Nephron progenitor cell (in vitro differentiated cells): ENCODE data around the gene SORBS1.

Experiments used
- DNase-seq: peaks from one replicate; pipeline ENCODE4 v3.0.0; 2021
- H3K27ac Mint-ChIP-seq: 2 replicates; pipeline ENCODE4 v1.8.0; 2021; ENCODE audit warnings: mild to moderate bottlenecking, moderate library complexity, mixed read lengths
- H3K27me3 Mint-ChIP-seq: 2 replicates; pipeline ENCODE4 v1.8.0; 2021; ENCODE audit warnings: mild to moderate bottlenecking, low read depth, mixed read lengths; ENCODE audit not compliant: poor library complexity
- H3K36me3 Mint-ChIP-seq: 2 replicates; pipeline ENCODE4 v1.8.0; 2021; ENCODE audit warnings: low read depth, mixed read lengths
- H3K4me1 Mint-ChIP-seq: 2 replicates; pipeline ENCODE4 v1.8.0; 2021; ENCODE audit warnings: mixed read lengths
- H3K4me3 Mint-ChIP-seq: 2 replicates; pipeline ENCODE4 v1.8.0; 2021; ENCODE audit warnings: mild to moderate bottlenecking, moderate library complexity, mixed read lengths
- H3K9me3 Mint-ChIP-seq: 2 replicates; pipeline ENCODE4 v1.8.0; 2021; ENCODE audit warnings: mild to moderate bottlenecking, moderate library complexity, mixed read lengths
- TF ChIP-seq, protein P1 (sequence below): fragments of 200-600 bp; sonication (generic); IDR thresholded peaks from 2 replicates; pipeline ENCODE4 v1.5.0; 2021; ENCODE audit warnings: antibody characterized with exemption

The SORBS1 gene

DNA sequence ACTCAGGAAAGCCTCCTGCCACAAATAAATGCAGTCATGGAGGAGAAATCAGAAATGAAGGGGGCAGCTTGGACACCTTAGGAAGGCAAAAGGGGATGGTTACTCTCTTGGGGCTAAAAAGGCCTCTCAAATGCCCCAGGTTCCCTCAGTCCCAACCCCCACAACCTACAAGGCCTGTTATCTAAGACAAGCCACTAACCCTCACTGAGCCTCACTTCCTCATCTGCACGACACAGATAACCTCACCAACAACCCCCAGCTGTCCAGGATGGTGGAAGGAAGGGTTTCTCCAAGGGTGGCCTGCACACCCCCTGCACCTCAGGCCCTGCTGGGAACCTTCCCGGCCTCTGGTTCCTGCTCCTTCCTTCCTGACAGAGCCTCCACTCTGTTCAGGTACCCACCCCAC, 29.2 kb downstream of the SORBS1 start:
- TF ChIP-seq, protein P1, sequence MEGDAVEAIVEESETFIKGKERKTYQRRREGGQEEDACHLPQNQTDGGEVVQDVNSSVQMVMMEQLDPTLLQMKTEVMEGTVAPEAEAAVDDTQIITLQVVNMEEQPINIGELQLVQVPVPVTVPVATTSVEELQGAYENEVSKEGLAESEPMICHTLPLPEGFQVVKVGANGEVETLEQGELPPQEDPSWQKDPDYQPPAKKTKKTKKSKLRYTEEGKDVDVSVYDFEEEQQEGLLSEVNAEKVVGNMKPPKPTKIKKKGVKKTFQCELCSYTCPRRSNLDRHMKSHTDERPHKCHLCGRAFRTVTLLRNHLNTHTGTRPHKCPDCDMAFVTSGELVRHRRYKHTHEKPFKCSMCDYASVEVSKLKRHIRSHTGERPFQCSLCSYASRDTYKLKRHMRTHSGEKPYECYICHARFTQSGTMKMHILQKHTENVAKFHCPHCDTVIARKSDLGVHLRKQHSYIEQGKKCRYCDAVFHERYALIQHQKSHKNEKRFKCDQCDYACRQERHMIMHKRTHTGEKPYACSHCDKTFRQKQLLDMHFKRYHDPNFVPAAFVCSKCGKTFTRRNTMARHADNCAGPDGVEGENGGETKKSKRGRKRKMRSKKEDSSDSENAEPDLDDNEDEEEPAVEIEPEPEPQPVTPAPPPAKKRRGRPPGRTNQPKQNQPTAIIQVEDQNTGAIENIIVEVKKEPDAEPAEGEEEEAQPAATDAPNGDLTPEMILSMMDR: no peak
- Mint-ChIP-seq H3K27me3 (no peaks in the 10 kb centered on the region), H3K27ac (peak overlapping the region; percentile 73), H3K9me3 (no peaks in the 10 kb centered on the region), H3K4me1 (peaks cover 38% of the 10 kb centered on the region), H3K4me3 (no peak overlapping the region), H3K36me3 (no peaks in the 10 kb centered on the region)
- no peak for DNase-seq

DNA sequence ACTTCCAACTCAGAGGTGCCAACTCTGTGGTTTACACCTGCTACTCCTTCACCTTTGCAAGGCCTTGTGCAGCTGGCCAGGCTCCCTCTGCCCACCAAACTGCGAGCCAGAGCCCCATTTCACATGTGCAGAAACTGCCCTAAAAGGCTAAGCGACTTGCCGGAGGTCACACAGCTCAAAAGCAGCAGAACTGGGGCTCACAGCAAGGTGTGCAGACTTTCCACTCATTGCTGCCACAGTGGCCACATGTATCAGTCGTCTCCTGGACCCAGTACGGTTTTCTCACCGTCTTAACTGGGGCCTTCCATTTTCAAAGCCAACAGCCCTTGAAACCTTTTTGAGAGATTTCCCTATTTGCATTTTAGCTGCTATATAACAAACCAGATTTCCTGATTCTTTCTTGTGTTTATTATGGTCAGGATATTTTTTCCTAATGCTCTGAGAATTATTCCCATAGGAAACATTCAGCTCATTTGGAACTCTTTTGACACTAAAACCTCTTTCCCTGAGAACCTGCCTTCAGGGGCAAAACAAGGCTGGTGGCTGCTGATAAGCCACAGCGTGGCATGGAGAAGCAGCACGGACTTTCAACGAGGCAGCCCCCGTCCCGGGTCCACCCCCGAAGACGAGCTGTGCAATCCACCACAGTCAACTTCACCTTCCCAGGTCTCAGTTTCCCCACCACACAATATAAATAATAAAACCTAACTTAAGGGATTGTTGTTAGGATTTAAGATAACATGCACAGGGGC, 29.9 kb downstream of the SORBS1 start:
- TF ChIP-seq, protein P1: no peak
- no peaks in the 10 kb centered on the region for H3K27me3 Mint-ChIP-seq
- no peaks in the 10 kb centered on the region for H3K36me3 Mint-ChIP-seq
- peaks cover 31% of the 10 kb centered on the region for H3K4me1 Mint-ChIP-seq
- DNase-seq: no peak
- H3K27ac Mint-ChIP-seq: no peak overlapping the region
- no peak overlapping the region for H3K4me3 Mint-ChIP-seq
- H3K9me3 Mint-ChIP-seq: no peaks in the 10 kb centered on the region

DNA sequence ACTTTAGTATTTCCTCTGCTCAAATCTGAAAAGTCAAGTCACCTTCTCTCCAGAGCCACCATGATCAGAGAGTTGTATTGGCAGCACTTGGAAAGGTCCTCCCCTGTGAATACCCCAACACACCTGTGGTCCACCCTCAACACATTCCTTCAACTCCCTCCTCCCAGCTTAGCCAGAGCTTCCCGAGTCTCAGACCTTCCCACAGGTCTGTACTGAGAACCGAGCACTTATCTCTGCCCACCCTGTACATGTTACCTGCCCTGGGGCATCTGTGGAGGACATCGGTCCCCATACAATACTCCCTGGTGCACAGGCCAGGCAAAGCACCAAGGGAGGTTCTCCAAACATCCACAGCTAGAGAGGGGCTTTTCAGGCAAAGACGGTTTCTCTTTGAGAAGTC, 30.6 kb downstream of the SORBS1 start:
- no peak for DNase-seq
- Mint-ChIP-seq H3K36me3 (no peaks in the 10 kb centered on the region), H3K4me3 (no peak overlapping the region), H3K27ac (no peak overlapping the region), H3K27me3 (no peaks in the 10 kb centered on the region), H3K4me1 (peaks cover 25% of the 10 kb centered on the region), H3K9me3 (no peaks in the 10 kb centered on the region)
- TF ChIP-seq, protein P1: no peak

DNA sequence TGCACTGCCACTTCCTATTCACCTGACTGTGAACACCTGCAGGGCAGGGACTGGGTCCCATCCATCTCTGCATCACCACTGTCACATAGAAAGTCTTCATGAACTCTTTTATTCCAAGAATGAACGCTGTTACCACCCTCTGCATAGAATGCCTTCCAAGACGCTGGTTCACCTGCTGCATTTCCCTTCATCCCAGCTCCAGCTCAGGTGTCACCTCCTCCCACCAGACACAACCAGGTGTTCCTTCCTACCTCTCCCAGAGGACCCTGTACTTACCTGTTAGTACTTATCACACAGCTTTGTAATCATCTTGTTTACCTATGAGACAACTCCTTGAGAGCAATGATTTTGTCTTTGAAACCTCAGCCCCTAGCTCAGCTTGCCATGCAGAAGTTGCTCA, 31.1 kb downstream of the SORBS1 start:
- DNase-seq: no peak
- H3K36me3 Mint-ChIP-seq: no peaks in the 10 kb centered on the region
- TF ChIP-seq, protein P1: no peak
- H3K4me1 Mint-ChIP-seq: peaks cover 22% of the 10 kb centered on the region
- no peak overlapping the region for H3K4me3 Mint-ChIP-seq
- H3K27me3 Mint-ChIP-seq: no peaks in the 10 kb centered on the region
- no peak overlapping the region for H3K27ac Mint-ChIP-seq
- no peaks in the 10 kb centered on the region for H3K9me3 Mint-ChIP-seq

DNA sequence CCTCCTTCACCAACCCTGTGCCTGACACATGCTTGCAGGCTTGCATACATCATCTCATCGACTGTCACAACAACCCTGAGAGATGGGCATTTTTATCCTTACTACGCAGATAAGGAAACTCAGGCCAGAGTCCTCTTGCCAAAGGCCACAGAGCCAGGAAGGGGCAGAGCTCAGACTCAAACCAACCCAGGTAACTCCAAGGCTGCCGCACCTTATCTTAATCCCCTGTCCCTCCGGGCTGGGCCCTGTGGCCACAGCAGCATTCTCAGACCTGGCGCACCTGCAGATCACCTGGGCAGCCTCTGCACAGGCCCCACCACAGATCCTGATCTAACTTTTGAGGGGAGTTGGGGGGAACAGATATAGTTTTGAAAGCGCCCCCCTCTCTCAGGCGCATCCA, 35.1 kb downstream of the SORBS1 start:
- no peak overlapping the region for H3K27ac Mint-ChIP-seq
- no peak for DNase-seq
- H3K36me3 Mint-ChIP-seq: no peaks in the 10 kb centered on the region
- H3K27me3 Mint-ChIP-seq: no peaks in the 10 kb centered on the region
- peaks cover 4% of the 10 kb centered on the region for H3K4me1 Mint-ChIP-seq
- H3K9me3 Mint-ChIP-seq: no peaks in the 10 kb centered on the region
- H3K4me3 Mint-ChIP-seq: no peak overlapping the region
- TF ChIP-seq, protein P1: no peak

DNA sequence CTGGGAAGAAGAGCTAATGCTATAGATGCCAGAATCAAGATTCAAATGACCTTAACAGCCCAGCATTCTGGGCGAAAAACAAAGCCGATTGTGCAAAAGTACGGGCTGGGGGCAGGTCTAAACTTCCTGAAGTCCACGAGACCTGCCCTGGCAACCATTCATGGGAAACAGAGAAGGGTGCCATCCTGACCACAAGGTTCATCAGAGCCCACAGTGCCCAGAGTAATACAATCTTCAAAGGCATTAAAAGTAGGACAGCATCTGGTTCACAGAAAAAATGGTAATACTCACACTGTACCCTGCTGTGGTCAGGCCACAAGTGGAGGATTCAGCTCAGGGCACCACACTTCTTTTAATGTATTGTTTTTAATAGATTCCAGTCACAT, 36.1 kb downstream of the SORBS1 start:
- TF ChIP-seq, protein P1: no peak
- Mint-ChIP-seq H3K4me1 (peaks cover 4% of the 10 kb centered on the region), H3K27me3 (no peaks in the 10 kb centered on the region), H3K9me3 (no peaks in the 10 kb centered on the region), H3K27ac (no peak overlapping the region), H3K4me3 (no peak overlapping the region), H3K36me3 (no peaks in the 10 kb centered on the region)
- no peak for DNase-seq
